Left renal pelvis (tissue), 4 donors: ENCODE measurements around the gene MESP1. TPM values are rescaled to one million over a fixed set of nuclear protein-coding genes. Genes with fewer than 3 reads are reported as not detected.

Experiments used
- DNase-seq, 4 donors: peaks; one replicate each; pipeline ENCODE4 v3.0.0-alpha.2; 2013; ENCODE audit warnings: low read depth in 4 of 4, low spot score in 3 of 4
- polyA plus RNA-seq, 4 donors: library from polyadenylated mRNA; unstranded; fragments of 120-200 nt; gene quantifications; one replicate each; pipeline ENCODE4 v1.2.1, GENCODE V29; 2013; ENCODE audit not compliant: insufficient read length in 4 of 4

The MESP1 gene
- polyA plus RNA-seq, 4 donors, result 0.95 to 1.3 (median 1.1) TPM

- no peak for DNase-seq
Measured at GRCh38 chr15:89732451-89733172, 18.4 kb downstream of the MESP1 start.

- DNase-seq, result no peak
Measured at GRCh38 chr15:89731275-89731674, 19.8 kb downstream of the MESP1 start.

GRCh38 chr15:89728254-89728653 is 22.8 kb downstream of the MESP1 start:
- DNase-seq, result no peak

GRCh38 chr15:89725064-89725463 is 26.0 kb downstream of the MESP1 start:
- DNase-seq, result no peak

- DNase-seq, result no peak
Measured at GRCh38 chr15:89724621-89725020, 26.4 kb downstream of the MESP1 start.

GRCh38 chr15:89723031-89723430 is 28.0 kb downstream of the MESP1 start:
- DNase-seq, result no peak

GRCh38 chr15:89714775-89715174 is 36.3 kb downstream of the MESP1 start:
- no peak for DNase-seq

GRCh38 chr15:89707577-89707976 is 43.5 kb downstream of the MESP1 start:
- no peak for DNase-seq

- DNase-seq, result no peak
Measured at GRCh38 chr15:89704411-89704810, 46.6 kb downstream of the MESP1 start.

Other genes starting within 250 kb of the MESP1 start
- 10 to 100 TPM in 2 of 4 donors, 1 to 10 TPM in 2; 7.2 to 12.8 (median 9.5) TPM for gene TICRR, start 175.8 kb downstream of the MESP1 start, polyA plus RNA-seq
- gene KIF7, start 95.8 kb downstream of the MESP1 start, polyA plus RNA-seq, result 10 to 100 TPM in 2 of 4 donors, 1 to 10 TPM in 2; 9.2 to 16.1 (median 11.7) TPM
- 1 to 10 TPM in 3 of 4 donors, under 1 TPM in 1; 0.95 to 1.9 (median 1.2) TPM for gene PLIN1, start 71.9 kb downstream of the MESP1 start, polyA plus RNA-seq
- gene PEX11A, start 60.5 kb downstream of the MESP1 start, polyA plus RNA-seq, result 10 to 100 TPM; 15.9 to 20.9 (median 19.2) TPM
- 1 to 10 TPM in 3 of 4 donors, under 1 TPM in 1; 0.38 to 3.0 (median 2.3) TPM for gene WDR93, start 60.4 kb downstream of the MESP1 start, polyA plus RNA-seq
- under 1 TPM; 0.24 to 0.96 (median 0.36) TPM for gene MESP2, start 25.1 kb upstream of the MESP1 start, polyA plus RNA-seq
- gene ANPEP, start 63.6 kb upstream of the MESP1 start, polyA plus RNA-seq, result 100 to 1,000 TPM in 1 of 4 donors, 10 to 100 TPM in 3; 44.0 to 113 (median 70.0) TPM
- 10 to 100 TPM; 25.7 to 50.1 (median 43.7) TPM for gene AP3S2, start 142.7 kb upstream of the MESP1 start, polyA plus RNA-seq
- gene ARPIN, start 161.7 kb upstream of the MESP1 start, polyA plus RNA-seq, result 10 to 100 TPM; 27.1 to 30.6 (median 30.0) TPM